Effector memory CD8-positive, alpha-beta T cell (primary cell): ENCODE results near the gene LSM12.
A peak's percentile ranks its signal among the peaks of the same experiment; 100 is the strongest.

ENCODE experiments used
- ATAC-seq: fragments of 150-1000 bp; cut with Tn5 transposase; replicated peaks from 2 replicates; pipeline ENCODE4 v1.10.0; 2021; ENCODE audit warnings: mild to moderate bottlenecking, moderate library complexity
- DNase-seq, 3 experiments: peaks; one replicate each; pipeline ENCODE4 v3.0.0; 2021
- H3K27ac Mint-ChIP-seq, 2 donors: one replicate each; pipeline ENCODE4 v1.8.0; 2022; ENCODE audit warnings: mild to moderate bottlenecking in 2 of 2, mixed read lengths in 2 of 2, moderate library complexity in 2 of 2
- H3K27me3 Mint-ChIP-seq, 2 donors: one replicate each; pipeline ENCODE4 v1.8.0; 2022; ENCODE audit warnings: mixed read lengths in 2 of 2
- H3K36me3 Mint-ChIP-seq: one replicate; pipeline ENCODE4 v1.8.0; 2022; ENCODE audit warnings: mild to moderate bottlenecking, moderate library complexity, mixed read lengths; ENCODE audit not compliant: insufficient read depth
- H3K4me1 Mint-ChIP-seq, 2 donors: one replicate each; pipeline ENCODE4 v1.8.0; 2022; ENCODE audit warnings: low read depth in 2 of 2, mixed read lengths in 2 of 2
- H3K4me3 Mint-ChIP-seq, 2 donors: one replicate each; pipeline ENCODE4 v1.8.0; 2022; ENCODE audit warnings: mild to moderate bottlenecking in 2 of 2, mixed read lengths in 2 of 2, moderate library complexity in 2 of 2
- H3K9me3 Mint-ChIP-seq, 2 donors: one replicate each; pipeline ENCODE4 v1.8.0; 2022; ENCODE audit warnings: mixed read lengths in 2 of 2

The LSM12 gene

GRCh38 chr17:44010966-44011647 is 55.4 kb downstream of the LSM12 start:
- no peaks in the 10 kb centered on the region for H3K27me3 Mint-ChIP-seq
- H3K27ac Mint-ChIP-seq: peak overlapping the region in 1 of 2 donors; percentile 71
- no peak overlapping the region for H3K4me3 Mint-ChIP-seq
- DNase-seq (no peak), ATAC-seq (no peak)
- peaks cover 16% of the 10 kb centered on the region for H3K36me3 Mint-ChIP-seq
- no peaks in the 10 kb centered on the region for H3K9me3 Mint-ChIP-seq
- H3K4me1 Mint-ChIP-seq: peaks cover 20 to 29% of the 10 kb centered on the region in 2 donors

GRCh38 chr17:44008205-44008909 is 58.1 kb downstream of the LSM12 start:
- Mint-ChIP-seq H3K9me3 (no peaks in the 10 kb centered on the region), H3K27ac (peak overlapping the region; percentile 87 to 91), H3K36me3 (peaks cover 17% of the 10 kb centered on the region), H3K4me1 (peaks cover 17 to 23% of the 10 kb centered on the region in 2 donors), H3K4me3 (peak overlapping the region; percentile 78 to 83), H3K27me3 (no peaks in the 10 kb centered on the region)
- ATAC-seq: no peak
- DNase-seq: no peak

- DNase-seq: no peak
- peak overlapping the region; percentile 87 to 91 for H3K27ac Mint-ChIP-seq
- H3K27me3 Mint-ChIP-seq: no peaks in the 10 kb centered on the region
These were observed 58.9 kb downstream of the LSM12 start for GRCh38 chr17:44007346-44008204.

GRCh38 chr17:44006598-44007345 is 59.7 kb downstream of the LSM12 start:
- Mint-ChIP-seq H3K4me1 (peaks cover 17 to 23% of the 10 kb centered on the region in 2 donors), H3K36me3 (peaks cover 18% of the 10 kb centered on the region), H3K27me3 (no peaks in the 10 kb centered on the region), H3K9me3 (no peaks in the 10 kb centered on the region), H3K27ac (peak overlapping the region; percentile 54 to 91), H3K4me3 (peak overlapping the region; percentile 78 to 83)
- ATAC-seq (peak; percentile 77), DNase-seq (peak; percentile 83 to 91 (median 86))

More at GRCh38 chr17:44007346-44008204, 58.9 kb downstream of the LSM12 start:
- Mint-ChIP-seq H3K9me3 (no peaks in the 10 kb centered on the region), H3K36me3 (peaks cover 18% of the 10 kb centered on the region), H3K4me3 (peak overlapping the region; percentile 78 to 83), H3K4me1 (peaks cover 17 to 23% of the 10 kb centered on the region in 2 donors)
- ATAC-seq: no peak

DNA sequence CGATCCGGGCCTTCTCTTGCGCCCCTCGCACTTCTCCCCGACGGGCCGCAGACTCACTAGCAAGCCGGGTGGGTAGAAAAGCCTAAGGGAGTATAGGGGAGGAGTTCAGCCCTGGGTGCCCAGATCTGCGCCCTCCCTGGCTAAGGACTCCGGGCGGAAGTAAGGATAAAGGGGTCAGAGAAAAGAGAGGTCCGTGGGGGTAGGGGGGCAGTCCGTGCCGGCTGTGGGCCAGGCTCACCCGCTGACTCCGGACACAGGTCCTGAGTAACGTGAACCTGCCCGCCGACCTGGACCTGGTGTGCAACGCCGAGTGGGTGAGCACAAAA is 60.2 kb downstream of the LSM12 start:
- Mint-ChIP-seq H3K36me3 (peaks cover 18% of the 10 kb centered on the region), H3K4me3 (peak overlapping the region; percentile 78 to 83), H3K4me1 (peaks cover 17 to 23% of the 10 kb centered on the region in 2 donors), H3K27me3 (no peaks in the 10 kb centered on the region), H3K9me3 (no peaks in the 10 kb centered on the region), H3K27ac (peak overlapping the region; percentile 54 to 91)
- ATAC-seq (peak; percentile 4), DNase-seq (no peak)

DNA sequence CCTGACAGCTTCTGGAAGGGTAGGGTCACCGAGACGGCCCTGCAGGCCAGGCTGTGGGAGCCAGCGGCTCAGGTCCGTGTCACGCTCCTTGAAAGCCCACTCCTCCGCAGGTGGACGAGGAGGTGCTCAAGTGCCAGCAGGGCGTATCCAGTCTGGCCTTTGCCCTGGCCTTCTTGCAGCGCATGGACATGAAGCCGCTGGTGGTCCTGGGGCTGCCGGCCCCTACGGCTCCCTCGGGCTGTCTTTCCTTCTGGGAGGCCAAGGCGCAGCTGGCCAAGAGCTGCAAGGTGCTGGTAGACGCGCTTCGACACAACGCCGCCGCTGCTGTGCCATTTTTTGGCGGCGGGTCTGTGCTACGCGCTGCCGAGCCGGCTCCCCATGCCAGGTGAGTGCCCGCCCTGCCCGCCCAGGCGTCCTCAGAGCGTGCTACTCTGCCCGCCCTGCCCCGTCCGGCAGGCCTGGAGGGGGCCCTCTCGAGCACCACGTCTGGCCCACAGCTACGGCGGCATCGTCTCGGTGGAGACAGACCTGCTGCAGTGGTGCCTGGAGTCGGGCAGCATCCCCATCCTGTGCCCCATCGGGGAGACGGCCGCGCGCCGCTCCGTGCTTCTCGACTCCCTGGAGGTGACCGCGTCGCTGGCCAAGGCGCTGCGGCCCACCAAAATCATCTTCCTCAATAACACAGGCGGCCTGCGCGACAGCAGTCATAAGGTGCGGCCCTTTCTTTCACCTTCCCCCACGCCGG is 60.8 kb downstream of the LSM12 start:
- Mint-ChIP-seq H3K4me3 (peak overlapping the region; percentile 78 to 83), H3K27ac (peak overlapping the region in 1 of 2 donors; percentile 91), H3K27me3 (no peaks in the 10 kb centered on the region), H3K36me3 (peaks cover 18% of the 10 kb centered on the region), H3K4me1 (peaks cover 17 to 23% of the 10 kb centered on the region in 2 donors), H3K9me3 (no peaks in the 10 kb centered on the region)
- peak; percentile 36 for ATAC-seq
- peak; percentile 27 to 40 (median 33) for DNase-seq

- H3K36me3 Mint-ChIP-seq: peaks cover 18% of the 10 kb centered on the region
- peak overlapping the region in 1 of 2 donors; percentile 65 for H3K27ac Mint-ChIP-seq
- peak overlapping the region; percentile 78 to 83 for H3K4me3 Mint-ChIP-seq
- peaks cover 17 to 23% of the 10 kb centered on the region in 2 donors for H3K4me1 Mint-ChIP-seq
- no peaks in the 10 kb centered on the region for H3K9me3 Mint-ChIP-seq
- ATAC-seq: no peak
- DNase-seq: peak in 1 of 3 experiments; percentile 18
- no peaks in the 10 kb centered on the region for H3K27me3 Mint-ChIP-seq
These were observed 61.5 kb downstream of the LSM12 start for GRCh38 chr17:44004761-44005526.

DNA sequence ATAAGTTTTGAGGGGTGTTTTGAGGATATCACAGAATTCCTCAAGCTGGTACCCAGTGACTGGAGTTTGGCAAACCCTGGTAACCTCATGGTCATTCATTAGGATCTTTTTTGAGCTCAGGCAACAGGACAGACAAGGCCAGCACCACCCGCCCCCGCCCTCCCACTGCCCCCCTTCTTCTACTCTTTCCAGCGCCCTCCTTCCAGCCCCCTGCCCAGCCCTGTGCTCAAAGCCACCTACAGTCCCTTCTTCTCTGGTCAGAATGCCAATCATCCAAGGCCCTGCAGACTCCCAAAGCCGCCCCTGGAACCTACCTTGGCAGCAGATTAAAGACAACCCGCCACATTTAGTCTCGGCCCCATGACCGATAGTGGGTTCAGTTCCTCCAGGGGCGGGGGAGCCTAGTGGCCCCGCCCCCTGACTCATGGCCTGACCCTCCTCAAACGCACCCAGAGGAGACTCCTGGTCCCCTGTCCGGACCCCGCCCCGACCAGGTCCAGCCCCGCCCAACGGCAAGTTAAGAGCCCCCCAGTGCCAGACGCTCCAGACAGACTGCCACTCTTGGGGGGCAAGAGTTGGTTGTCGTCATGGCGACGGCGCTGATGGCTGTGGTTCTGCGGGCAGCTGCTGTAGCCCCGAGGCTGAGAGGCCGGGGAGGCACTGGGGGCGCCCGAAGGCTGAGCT is 62.3 kb downstream of the LSM12 start, which contains the start of gene NAGS:
NAGS (plus strand) TSS at position 546 of the 684 bp plus-strand sequence; CDS start at position 588, 42 bp downstream.
- H3K9me3 Mint-ChIP-seq: no peaks in the 10 kb centered on the region
- peaks cover 0 to 5% of the 10 kb centered on the region in 2 donors for H3K27me3 Mint-ChIP-seq
- peak within 1 kb of the TSS in 1 of 2 donors; percentile 65 for H3K27ac Mint-ChIP-seq
- peaks cover 17 to 23% of the 10 kb centered on the region in 2 donors for H3K4me1 Mint-ChIP-seq
- H3K36me3 Mint-ChIP-seq: peaks cover 15% of the 10 kb centered on the region
- peak; percentile 18 to 24 (median 24) for DNase-seq
- peak within 1 kb of the TSS; percentile 78 to 83 for H3K4me3 Mint-ChIP-seq
- ATAC-seq: no peak

- Mint-ChIP-seq H3K9me3 (no peaks in the 10 kb centered on the region), H3K27me3 (peaks cover 7 to 17% of the 10 kb centered on the region in 2 donors), H3K4me1 (peaks cover 12 to 15% of the 10 kb centered on the region in 2 donors), H3K36me3 (peaks cover 11% of the 10 kb centered on the region), H3K27ac (no peak overlapping the region), H3K4me3 (no peak overlapping the region)
- no peak for ATAC-seq
- DNase-seq: no peak
These were observed 64.2 kb downstream of the LSM12 start for GRCh38 chr17:44002141-44002848.

- ATAC-seq: no peak
- Mint-ChIP-seq H3K4me1 (peaks cover 7 to 11% of the 10 kb centered on the region in 2 donors), H3K9me3 (no peaks in the 10 kb centered on the region), H3K27me3 (peaks cover 7 to 17% of the 10 kb centered on the region in 2 donors), H3K27ac (no peak overlapping the region), H3K4me3 (no peak overlapping the region), H3K36me3 (peaks cover 11% of the 10 kb centered on the region)
- no peak for DNase-seq
These were observed 65.0 kb downstream of the LSM12 start for GRCh38 chr17:44001461-44001920.
